Liver (tissue), 2 donors: Measurements from ENCODE around the gene FKBP5.

Source experiments
- CTCF ChIP-seq: fragments of 150-350 bp; IDR thresholded peaks from 2 replicates; pipeline ENCODE4 v1.5.1; 2017; ENCODE audit warnings: improper control_type of control experiment, low read depth, low read length; ENCODE audit not compliant: missing input control
- FOXA1 ChIP-seq: IDR thresholded peaks from 2 replicates; pipeline ENCODE4 v1.6.1; 2016; ENCODE audit warnings: antibody characterized with exemption
- TF ChIP-seq, protein P1 (sequence below): IDR thresholded peaks from 2 replicates; pipeline ENCODE4 v1.6.1; 2016; ENCODE audit warnings: antibody characterized with exemption, mild to moderate bottlenecking
- donor health status: healthy.

DNA sequence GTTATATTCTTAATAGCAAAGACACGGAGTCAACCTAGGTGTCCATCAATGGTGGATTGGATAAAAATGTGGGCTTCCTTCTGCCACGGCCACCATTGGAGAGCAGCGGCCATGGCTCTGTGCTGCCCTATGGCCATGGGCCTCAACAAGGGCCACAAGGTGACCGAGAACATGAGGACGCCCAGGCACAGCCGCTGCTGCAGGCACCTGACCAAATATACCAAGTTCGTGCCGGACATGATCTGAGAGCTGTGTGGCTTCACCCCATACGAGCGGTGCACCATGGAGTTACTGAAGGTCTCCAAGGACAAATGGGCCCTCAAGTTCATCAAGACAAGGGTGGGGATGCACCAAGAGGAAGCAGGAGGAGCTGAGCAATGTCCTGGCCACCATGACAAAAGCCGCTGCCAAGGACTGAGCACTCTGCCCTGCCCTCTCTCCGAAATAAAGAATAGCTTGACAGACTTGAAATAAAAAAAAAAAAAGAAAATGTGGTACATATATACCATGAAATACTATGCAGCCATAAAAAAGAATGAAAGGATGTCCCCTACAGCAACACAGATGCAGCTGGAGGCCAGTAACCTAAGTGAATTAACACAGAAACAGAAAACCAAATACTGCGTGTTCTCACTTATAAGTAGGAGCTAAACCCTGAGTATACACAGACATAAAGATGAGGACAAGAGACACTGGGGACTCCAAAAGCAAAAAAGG is 81.0 kb downstream of the FKBP5 start:
- TF ChIP-seq CTCF (no peak), FOXA1 (no peak)
- TF ChIP-seq, protein P1, sequence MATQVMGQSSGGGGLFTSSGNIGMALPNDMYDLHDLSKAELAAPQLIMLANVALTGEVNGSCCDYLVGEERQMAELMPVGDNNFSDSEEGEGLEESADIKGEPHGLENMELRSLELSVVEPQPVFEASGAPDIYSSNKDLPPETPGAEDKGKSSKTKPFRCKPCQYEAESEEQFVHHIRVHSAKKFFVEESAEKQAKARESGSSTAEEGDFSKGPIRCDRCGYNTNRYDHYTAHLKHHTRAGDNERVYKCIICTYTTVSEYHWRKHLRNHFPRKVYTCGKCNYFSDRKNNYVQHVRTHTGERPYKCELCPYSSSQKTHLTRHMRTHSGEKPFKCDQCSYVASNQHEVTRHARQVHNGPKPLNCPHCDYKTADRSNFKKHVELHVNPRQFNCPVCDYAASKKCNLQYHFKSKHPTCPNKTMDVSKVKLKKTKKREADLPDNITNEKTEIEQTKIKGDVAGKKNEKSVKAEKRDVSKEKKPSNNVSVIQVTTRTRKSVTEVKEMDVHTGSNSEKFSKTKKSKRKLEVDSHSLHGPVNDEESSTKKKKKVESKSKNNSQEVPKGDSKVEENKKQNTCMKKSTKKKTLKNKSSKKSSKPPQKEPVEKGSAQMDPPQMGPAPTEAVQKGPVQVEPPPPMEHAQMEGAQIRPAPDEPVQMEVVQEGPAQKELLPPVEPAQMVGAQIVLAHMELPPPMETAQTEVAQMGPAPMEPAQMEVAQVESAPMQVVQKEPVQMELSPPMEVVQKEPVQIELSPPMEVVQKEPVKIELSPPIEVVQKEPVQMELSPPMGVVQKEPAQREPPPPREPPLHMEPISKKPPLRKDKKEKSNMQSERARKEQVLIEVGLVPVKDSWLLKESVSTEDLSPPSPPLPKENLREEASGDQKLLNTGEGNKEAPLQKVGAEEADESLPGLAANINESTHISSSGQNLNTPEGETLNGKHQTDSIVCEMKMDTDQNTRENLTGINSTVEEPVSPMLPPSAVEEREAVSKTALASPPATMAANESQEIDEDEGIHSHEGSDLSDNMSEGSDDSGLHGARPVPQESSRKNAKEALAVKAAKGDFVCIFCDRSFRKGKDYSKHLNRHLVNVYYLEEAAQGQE = no peak
